Peyer's patch (tissue), 4 donors: ENCODE results near the gene IMPACT.

Source experiments
- POLR2A ChIP-seq, 2 donors: fragments of 450-650 bp; IDR thresholded peaks; one replicate each; pipeline ENCODE4 v1.5.1; 2017; ENCODE audit warnings: antibody characterized with exemption in 2 of 2, mild to moderate bottlenecking in 2 of 2, moderate library complexity in 2 of 2
- TF ChIP-seq, protein P1 (sequence below), 6 experiments: fragments of 450-650 bp in 4 of 6; fragments of 200-600 bp in 2 of 6; sonication (generic) in 1 of 6; IDR thresholded peaks; one replicate each; pipeline ENCODE4 v1.5.1; 2017 to 2019; ENCODE audit warnings: antibody characterized with exemption in 6 of 6, mild to moderate bottlenecking in 3 of 6, moderate library complexity in 1 of 6

DNA sequence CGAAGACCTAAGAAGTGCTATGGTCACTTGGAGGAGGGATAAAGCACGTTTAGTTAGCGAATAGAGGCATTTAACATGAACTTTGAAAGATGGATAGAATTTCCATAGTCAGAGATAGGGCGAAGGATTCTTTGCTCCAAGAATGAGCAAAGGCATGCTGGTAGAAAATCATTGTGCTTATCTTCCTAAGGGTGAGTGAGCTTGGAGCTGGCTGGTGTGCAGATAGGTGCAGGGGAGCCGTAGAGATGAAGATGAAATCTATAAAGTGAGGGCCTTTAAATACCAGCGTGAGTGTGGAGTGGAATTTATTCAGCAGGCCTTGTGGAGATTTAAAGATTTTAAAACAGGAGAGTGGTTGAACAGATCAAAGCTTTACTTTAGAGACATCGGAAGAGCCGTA is 35.5 kb downstream of the IMPACT start:
- TF ChIP-seq, protein P1, sequence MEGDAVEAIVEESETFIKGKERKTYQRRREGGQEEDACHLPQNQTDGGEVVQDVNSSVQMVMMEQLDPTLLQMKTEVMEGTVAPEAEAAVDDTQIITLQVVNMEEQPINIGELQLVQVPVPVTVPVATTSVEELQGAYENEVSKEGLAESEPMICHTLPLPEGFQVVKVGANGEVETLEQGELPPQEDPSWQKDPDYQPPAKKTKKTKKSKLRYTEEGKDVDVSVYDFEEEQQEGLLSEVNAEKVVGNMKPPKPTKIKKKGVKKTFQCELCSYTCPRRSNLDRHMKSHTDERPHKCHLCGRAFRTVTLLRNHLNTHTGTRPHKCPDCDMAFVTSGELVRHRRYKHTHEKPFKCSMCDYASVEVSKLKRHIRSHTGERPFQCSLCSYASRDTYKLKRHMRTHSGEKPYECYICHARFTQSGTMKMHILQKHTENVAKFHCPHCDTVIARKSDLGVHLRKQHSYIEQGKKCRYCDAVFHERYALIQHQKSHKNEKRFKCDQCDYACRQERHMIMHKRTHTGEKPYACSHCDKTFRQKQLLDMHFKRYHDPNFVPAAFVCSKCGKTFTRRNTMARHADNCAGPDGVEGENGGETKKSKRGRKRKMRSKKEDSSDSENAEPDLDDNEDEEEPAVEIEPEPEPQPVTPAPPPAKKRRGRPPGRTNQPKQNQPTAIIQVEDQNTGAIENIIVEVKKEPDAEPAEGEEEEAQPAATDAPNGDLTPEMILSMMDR (IDR thresholded peaks at IDR 0.05): no peak
- TF ChIP-seq POLR2A (IDR thresholded peaks at IDR 0.05): no peak
